ENCODE measurements around the gene MUC4. TPM values are rescaled to one million over a fixed set of nuclear protein-coding genes. Genes with fewer than 3 reads are reported as not detected.
"Not testable (repeated sequence)": the region's sequence is repeated elsewhere in the genome, so short reads cannot be mapped to it uniquely, and the experiment has no call there.

The MUC4 gene
- total RNA-seq, 2 donors from 2014 or later: not detected

GRCh38 chr3:195719514-195720254, 92.0 kb downstream of the MUC4 start:
- H3K27ac Mint-ChIP-seq; H3K27me3 Mint-ChIP-seq; DNase-seq; ATAC-seq; H3K36me3 Mint-ChIP-seq (ENCODE audit: low read depth); H3K4me3 Mint-ChIP-seq; H3K9me3 ChIP-seq (ENCODE audit: control insufficient read depth, low read length, poor library complexity, severe bottlenecking): not testable (repeated sequence)
- H3K4me1 Mint-ChIP-seq: peaks cover 12% of the 10 kb centered on the region

- Mint-ChIP-seq H3K27ac (no peak overlapping the region), H3K4me1 (peaks cover 12% of the 10 kb centered on the region), H3K4me3 (no peak overlapping the region), H3K36me3 (ENCODE audit: low read depth) (peaks cover 4% of the 10 kb centered on the region), H3K27me3 (no peaks in the 10 kb centered on the region)
- DNase-seq: no peak
- no peaks in the 10 kb centered on the region for H3K9me3 ChIP-seq (ENCODE audit: control insufficient read depth, low read length, poor library complexity, severe bottlenecking)
- ATAC-seq: no peak
Observed at GRCh38 chr3:195718477-195718984, 93.2 kb downstream of the MUC4 start.

- Mint-ChIP-seq H3K36me3 (ENCODE audit: low read depth) (peaks cover 4% of the 10 kb centered on the region), H3K27ac (no peak overlapping the region), H3K4me3 (no peak overlapping the region), H3K4me1 (peaks cover 12% of the 10 kb centered on the region), H3K27me3 (no peaks in the 10 kb centered on the region)
- ATAC-seq (no peak), DNase-seq (no peak)
- no peaks in the 10 kb centered on the region for H3K9me3 ChIP-seq (ENCODE audit: control insufficient read depth, low read length, poor library complexity, severe bottlenecking)
Observed at GRCh38 chr3:195717852-195718476, 93.8 kb downstream of the MUC4 start.

GRCh38 chr3:195717416-195717815, 94.3 kb downstream of the MUC4 start:
- Mint-ChIP-seq H3K27me3 (no peaks in the 10 kb centered on the region), H3K4me1 (peaks cover 12% of the 10 kb centered on the region), H3K4me3 (no peak overlapping the region), H3K27ac (no peak overlapping the region), H3K36me3 (ENCODE audit: low read depth) (peaks cover 7% of the 10 kb centered on the region)
- H3K9me3 ChIP-seq (ENCODE audit: control insufficient read depth, low read length, poor library complexity, severe bottlenecking): no peaks in the 10 kb centered on the region
- ATAC-seq: no peak
- DNase-seq: no peak

GRCh38 chr3:195715583-195716266, 96.0 kb downstream of the MUC4 start:
- DNase-seq: no peak
- Mint-ChIP-seq H3K36me3 (ENCODE audit: low read depth) (peaks cover 7% of the 10 kb centered on the region), H3K27ac (no peak overlapping the region), H3K4me3 (no peak overlapping the region), H3K4me1 (peaks cover 10% of the 10 kb centered on the region), H3K27me3 (no peaks in the 10 kb centered on the region)
- no peak for ATAC-seq
- H3K9me3 ChIP-seq (ENCODE audit: control insufficient read depth, low read length, poor library complexity, severe bottlenecking): no peaks in the 10 kb centered on the region

GRCh38 chr3:195715134-195715533, 96.6 kb downstream of the MUC4 start:
- DNase-seq (no peak), ATAC-seq (no peak)
- Mint-ChIP-seq H3K27ac (no peak overlapping the region), H3K36me3 (ENCODE audit: low read depth) (peaks cover 12% of the 10 kb centered on the region), H3K4me1 (peaks cover 10% of the 10 kb centered on the region), H3K27me3 (no peaks in the 10 kb centered on the region), H3K4me3 (no peak overlapping the region)
- H3K9me3 ChIP-seq (ENCODE audit: control insufficient read depth, low read length, poor library complexity, severe bottlenecking): no peaks in the 10 kb centered on the region

- H3K9me3 ChIP-seq (ENCODE audit: control insufficient read depth, low read length, poor library complexity, severe bottlenecking): no peaks in the 10 kb centered on the region
- no peaks in the 10 kb centered on the region for H3K27me3 Mint-ChIP-seq
- no peak overlapping the region for H3K4me3 Mint-ChIP-seq
- H3K27ac Mint-ChIP-seq: no peak overlapping the region
- peaks cover 19% of the 10 kb centered on the region for H3K36me3 Mint-ChIP-seq (ENCODE audit: low read depth)
- DNase-seq: no peak
- peaks cover 14% of the 10 kb centered on the region for H3K4me1 Mint-ChIP-seq
- no peak for ATAC-seq
Observed at GRCh38 chr3:195714380-195715011, 97.2 kb downstream of the MUC4 start.

- H3K27ac Mint-ChIP-seq; H3K27me3 Mint-ChIP-seq; H3K4me3 Mint-ChIP-seq; H3K9me3 ChIP-seq (ENCODE audit: control insufficient read depth, low read length, poor library complexity, severe bottlenecking); DNase-seq; ATAC-seq: not testable (repeated sequence)
- peaks cover 25% of the 10 kb centered on the region for H3K36me3 Mint-ChIP-seq (ENCODE audit: low read depth)
- H3K4me1 Mint-ChIP-seq: peaks cover 14% of the 10 kb centered on the region
Observed at GRCh38 chr3:195713150-195713549, 98.6 kb downstream of the MUC4 start.

- H3K9me3 ChIP-seq (ENCODE audit: control insufficient read depth, low read length, poor library complexity, severe bottlenecking); H3K27ac Mint-ChIP-seq; H3K4me3 Mint-ChIP-seq; H3K27me3 Mint-ChIP-seq; ATAC-seq; DNase-seq: not testable (repeated sequence)
- Mint-ChIP-seq H3K36me3 (ENCODE audit: low read depth) (peaks cover 25% of the 10 kb centered on the region), H3K4me1 (peaks cover 14% of the 10 kb centered on the region)
Observed at GRCh38 chr3:195712535-195712910, 99.2 kb downstream of the MUC4 start.

GRCh38 chr3:195711813-195712534, 99.8 kb downstream of the MUC4 start:
- Mint-ChIP-seq H3K27me3 (no peaks in the 10 kb centered on the region), H3K4me1 (peaks cover 12% of the 10 kb centered on the region), H3K4me3 (no peak overlapping the region), H3K36me3 (ENCODE audit: low read depth) (peaks cover 25% of the 10 kb centered on the region), H3K27ac (no peak overlapping the region)
- no peaks in the 10 kb centered on the region for H3K9me3 ChIP-seq (ENCODE audit: control insufficient read depth, low read length, poor library complexity, severe bottlenecking)
- ATAC-seq (no peak), DNase-seq (no peak)

GRCh38 chr3:195711091-195711812, 100.5 kb downstream of the MUC4 start:
- H3K4me3 Mint-ChIP-seq; H3K27ac Mint-ChIP-seq; ATAC-seq; H3K27me3 Mint-ChIP-seq; H3K9me3 ChIP-seq (ENCODE audit: control insufficient read depth, low read length, poor library complexity, severe bottlenecking); DNase-seq: not testable (repeated sequence)
- peaks cover 12% of the 10 kb centered on the region for H3K4me1 Mint-ChIP-seq
- H3K36me3 Mint-ChIP-seq (ENCODE audit: low read depth): peaks cover 25% of the 10 kb centered on the region

Data from T-helper 17 cell (primary cell).